ENCODE data around the gene SLC66A1. TPM values are rescaled to one million over a fixed set of nuclear protein-coding genes. Genes with fewer than 3 reads are reported as not detected.
A peak's percentile ranks its signal among the peaks of the same experiment; 100 is the strongest.

Gene SLC66A1
- total and polyA plus RNA-seq, 5 experiments from 2014 or later = 3.1 to 6.4 (median 4.3) TPM

DNA sequence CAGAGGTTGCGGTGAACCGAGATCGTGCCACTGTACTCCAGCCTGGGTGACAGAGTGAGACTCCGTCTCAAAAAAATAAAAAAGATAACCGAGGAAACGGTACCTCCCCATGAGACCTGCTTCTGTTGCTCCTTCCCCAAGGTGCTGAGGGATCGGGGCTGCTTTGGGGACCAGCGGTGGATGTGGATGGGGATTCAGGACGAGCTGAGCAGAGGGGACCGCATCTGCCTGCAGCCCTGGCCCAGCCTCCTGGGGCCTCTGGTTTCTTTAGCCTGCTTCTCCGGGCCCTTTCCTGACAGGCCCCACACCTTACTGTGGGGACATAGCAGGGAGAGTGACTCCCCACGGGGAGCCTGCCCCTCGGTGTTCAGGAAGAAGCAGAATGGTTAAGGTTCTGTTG is 17.1 kb downstream of the SLC66A1 start:
- Mint-ChIP-seq H3K36me3 (peaks cover 0 to 2% (median 0%) of the 10 kb centered on the region in 3 donors), H3K27me3 (no peaks in the 10 kb centered on the region), H3K27ac (peak overlapping the region in 2 of 10 donors; percentile 21 to 72), H3K4me1 (peaks cover 0 to 2% (median 1%) of the 10 kb centered on the region in 4 donors), H3K4me3 (no peak overlapping the region), H3K9me3 (no peaks in the 10 kb centered on the region)
- POLR2A ChIA-PET = no interaction called here
- no peak for DNase-seq
- no peak for ATAC-seq

DNA sequence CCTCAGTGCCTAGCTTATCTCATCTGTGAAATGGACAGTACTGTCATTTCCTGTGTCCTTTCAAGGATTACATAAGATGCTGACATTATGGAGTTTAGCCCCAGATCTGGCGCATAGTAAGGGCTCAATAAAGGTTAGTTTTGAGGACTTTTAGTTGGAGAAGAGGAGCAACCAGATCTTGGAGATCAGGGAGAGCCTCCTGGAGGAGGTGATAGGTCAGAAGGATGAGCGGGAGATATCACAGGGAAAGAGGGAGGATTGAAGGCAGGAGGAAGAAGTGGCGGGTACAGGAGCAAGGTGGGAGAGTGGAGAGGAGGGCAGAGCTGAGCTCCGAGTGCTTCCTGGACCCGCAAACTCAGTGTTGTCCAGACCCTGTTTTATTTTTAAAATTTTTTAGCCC is 17.5 kb downstream of the SLC66A1 start:
- Mint-ChIP-seq H3K9me3 (no peaks in the 10 kb centered on the region), H3K36me3 (no peaks in the 10 kb centered on the region), H3K4me3 (peak overlapping the region in 1 of 10 donors; percentile 8), H3K27ac (peak overlapping the region in 4 of 10 donors; percentile 3 to 92 (median 64)), H3K4me1 (peaks cover 0 to 2% (median 1%) of the 10 kb centered on the region in 4 donors), H3K27me3 (no peaks in the 10 kb centered on the region)
- no peak for ATAC-seq
- POLR2A ChIA-PET = no interaction called here
- DNase-seq = no peak

DNA sequence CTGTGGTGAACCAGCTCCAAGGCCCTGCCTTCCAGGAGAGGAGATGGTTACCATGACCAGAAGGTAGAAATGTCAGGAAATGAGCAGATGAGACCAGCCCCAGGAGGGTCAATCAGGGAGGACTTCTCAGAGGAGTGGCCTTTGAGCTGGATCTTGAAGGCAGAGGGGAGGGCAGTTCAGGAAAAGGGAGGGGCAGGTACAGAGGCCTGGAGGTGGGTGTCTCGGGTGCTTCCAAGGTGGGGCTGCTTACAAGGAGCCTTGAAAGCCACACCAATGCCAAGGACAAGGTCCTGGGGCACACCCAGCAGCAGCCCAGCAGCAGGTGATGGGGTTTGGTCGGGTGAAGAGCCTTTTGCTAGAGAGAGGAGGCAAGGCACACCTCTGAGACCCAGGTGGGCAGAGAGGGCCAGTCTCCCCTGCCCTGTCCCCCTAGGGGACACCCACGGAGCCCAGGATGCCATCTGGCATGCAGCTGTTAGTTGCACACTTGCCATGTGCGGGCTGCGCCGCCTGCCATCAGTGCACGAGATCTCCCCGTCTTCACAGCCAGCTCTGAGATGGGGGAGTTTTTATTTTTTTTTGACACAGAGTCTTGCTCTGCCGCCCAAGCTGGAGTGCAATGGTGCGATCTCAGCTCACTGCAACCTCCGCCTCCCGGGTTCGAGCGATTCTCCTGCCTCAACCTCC is 18.5 kb downstream of the SLC66A1 start:
- no peak for ATAC-seq
- peak overlapping the region in 3 of 10 donors; percentile 11 to 78 (median 72) for H3K27ac Mint-ChIP-seq
- peaks cover 0 to 2% (median 1%) of the 10 kb centered on the region in 4 donors for H3K4me1 Mint-ChIP-seq
- POLR2A ChIA-PET = interaction anchor here (0.6 kb wide), 1 partner anchor 28 kb away, joined by 4 read pairs; no protein-coding TSS in a partner anchor
- no peaks in the 10 kb centered on the region for H3K9me3 Mint-ChIP-seq
- H3K4me3 Mint-ChIP-seq = peak overlapping the region in 3 of 10 donors; percentile 10 to 51 (median 25)
- H3K36me3 Mint-ChIP-seq = no peaks in the 10 kb centered on the region
- no peaks in the 10 kb centered on the region for H3K27me3 Mint-ChIP-seq
- no peak for DNase-seq

DNA sequence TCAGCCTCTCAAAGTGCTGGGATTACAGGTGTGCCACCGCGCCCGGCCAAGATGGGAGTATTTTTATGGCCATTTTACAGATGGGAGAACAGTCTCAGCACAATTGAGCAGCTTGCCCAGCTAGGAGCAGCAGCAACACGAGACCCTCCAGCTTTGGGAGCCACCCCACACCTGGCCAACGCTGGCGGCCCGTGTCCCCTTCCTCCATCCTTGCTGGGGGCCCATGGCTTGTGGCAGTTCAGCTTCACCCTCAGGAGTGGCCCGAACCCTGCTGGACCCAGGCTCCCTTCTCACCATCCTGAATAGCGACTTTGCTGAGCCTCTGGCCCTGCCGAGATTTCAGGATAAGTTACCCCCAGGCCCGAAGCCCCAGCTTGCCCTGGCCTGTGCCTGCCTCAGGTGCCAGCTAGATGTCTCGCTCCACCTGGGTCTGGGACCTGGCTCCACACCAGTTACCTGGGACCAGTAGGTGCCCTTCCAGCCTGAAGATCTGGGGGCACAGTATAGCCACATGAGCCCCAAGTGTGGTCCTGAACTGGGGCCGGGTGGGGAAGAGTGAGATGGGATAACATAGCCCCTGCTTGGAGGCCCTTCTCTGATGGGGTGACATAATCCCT is 19.2 kb downstream of the SLC66A1 start:
- Mint-ChIP-seq H3K4me3 (peak overlapping the region in 1 of 10 donors; percentile 25), H3K9me3 (no peaks in the 10 kb centered on the region), H3K4me1 (peaks cover 0 to 2% (median 1%) of the 10 kb centered on the region in 4 donors), H3K27me3 (no peaks in the 10 kb centered on the region), H3K36me3 (no peaks in the 10 kb centered on the region), H3K27ac (peak overlapping the region in 3 of 10 donors; percentile 31 to 69 (median 64))
- no peak for DNase-seq
- POLR2A ChIA-PET = no interaction called here
- no peak for ATAC-seq

DNA sequence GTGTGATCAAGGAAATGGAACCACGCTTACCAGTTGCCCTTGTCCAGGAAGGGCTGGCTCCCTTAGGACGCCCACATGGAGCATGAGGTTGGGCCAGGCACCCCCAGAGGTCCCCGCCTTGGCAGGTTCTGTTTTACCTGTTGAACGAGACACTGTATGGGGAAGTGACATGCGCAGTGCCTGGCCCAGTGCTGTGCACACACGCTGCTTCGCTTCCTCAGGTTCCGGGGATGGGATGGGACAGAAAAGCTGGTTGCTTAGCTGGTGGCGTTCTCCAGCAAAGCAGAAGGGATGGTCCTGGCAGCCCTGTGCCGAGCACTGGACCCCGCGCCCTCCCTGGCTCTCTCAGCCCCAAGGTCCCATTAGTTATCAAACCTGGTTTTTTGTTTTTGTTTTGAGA is 20.7 kb downstream of the SLC66A1 start:
- DNase-seq (no peak), ATAC-seq (no peak)
- Mint-ChIP-seq H3K27me3 (no peaks in the 10 kb centered on the region), H3K9me3 (no peaks in the 10 kb centered on the region), H3K4me1 (peaks cover 0 to 2% (median 1%) of the 10 kb centered on the region in 4 donors), H3K4me3 (no peak overlapping the region), H3K27ac (peak overlapping the region in 1 of 10 donors; percentile 88), H3K36me3 (peaks cover 0 to 1% (median 0%) of the 10 kb centered on the region in 3 donors)
- POLR2A ChIA-PET = no interaction called here

DNA sequence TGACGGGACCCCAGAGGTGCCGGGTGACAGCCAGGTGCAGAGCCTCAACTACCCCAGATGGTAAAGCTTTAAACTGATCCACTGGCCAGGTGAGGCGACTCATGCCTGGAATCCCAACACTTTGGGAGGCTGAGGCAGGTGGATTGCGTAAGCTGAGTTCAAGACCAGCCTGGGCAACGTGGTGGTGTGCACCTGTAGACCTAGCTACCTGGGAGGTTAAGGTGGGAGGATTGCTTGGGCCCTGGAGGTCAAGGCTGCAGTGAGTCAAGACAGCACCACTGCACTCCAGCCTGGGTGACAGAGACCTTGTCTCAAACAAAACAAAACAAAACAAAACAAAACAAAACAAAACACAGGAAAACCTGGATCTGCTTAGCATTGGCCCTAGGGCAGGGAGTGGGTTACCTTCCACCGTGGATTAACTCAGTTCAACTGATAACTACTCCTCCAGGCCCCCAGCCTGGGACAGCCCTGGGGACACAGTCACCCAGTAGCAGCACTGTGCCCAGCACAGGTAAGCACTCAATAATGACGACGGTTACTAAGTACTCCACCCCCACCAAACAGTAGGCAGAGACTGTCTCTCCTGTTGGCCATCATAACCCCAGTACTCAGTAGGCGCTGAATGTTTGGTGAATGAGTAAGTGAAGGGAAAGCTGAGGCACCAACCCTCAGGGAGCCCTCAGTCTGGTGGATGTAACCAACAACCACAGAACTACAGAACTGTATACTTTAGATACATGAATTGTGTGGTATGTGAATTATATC is 21.6 kb downstream of the SLC66A1 start:
- Mint-ChIP-seq H3K36me3 (peaks cover 0 to 10% (median 0%) of the 10 kb centered on the region in 3 donors), H3K27me3 (no peaks in the 10 kb centered on the region), H3K4me1 (peaks cover 0 to 2% (median 1%) of the 10 kb centered on the region in 4 donors), H3K9me3 (no peaks in the 10 kb centered on the region), H3K4me3 (peak overlapping the region in 1 of 10 donors; percentile 10), H3K27ac (peak overlapping the region in 3 of 10 donors; percentile 39 to 74 (median 49))
- ATAC-seq (no peak), DNase-seq (no peak)
- POLR2A ChIA-PET = no interaction called here

DNA sequence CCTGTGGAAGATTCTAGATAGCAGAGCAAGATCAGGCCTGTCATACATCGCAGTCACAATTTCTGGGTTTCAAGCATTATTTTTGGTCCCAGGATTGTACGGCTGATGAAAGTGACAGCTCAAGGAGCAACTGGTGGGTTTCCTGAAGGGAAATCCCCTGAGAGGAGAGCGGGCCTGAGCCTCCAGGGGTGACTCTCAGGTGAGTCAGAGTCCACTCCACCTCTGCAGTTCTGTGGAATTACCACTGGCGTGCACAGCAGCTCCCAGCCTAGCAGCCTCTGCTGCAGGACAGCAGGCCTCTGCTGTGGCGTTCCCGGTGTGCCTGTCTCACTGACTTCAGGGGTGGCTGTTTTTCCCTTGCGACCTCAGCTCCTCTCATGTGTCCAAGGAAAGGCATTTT is 24.4 kb downstream of the SLC66A1 start:
- ATAC-seq = peak in 1 of 2 donors; percentile 6
- POLR2A ChIA-PET = interaction anchor here (1.5 kb wide), 1 partner anchor 24 kb away, joined by 3 read pairs; no protein-coding TSS in a partner anchor
- Mint-ChIP-seq H3K9me3 (no peaks in the 10 kb centered on the region), H3K4me3 (no peak overlapping the region), H3K27ac (peak overlapping the region in 3 of 10 donors; percentile 41 to 81 (median 80)), H3K4me1 (peaks cover 0 to 6% (median 1%) of the 10 kb centered on the region in 4 donors), H3K27me3 (no peaks in the 10 kb centered on the region), H3K36me3 (peaks cover 0 to 33% (median 4%) of the 10 kb centered on the region in 3 donors)
- no peak for DNase-seq

DNA sequence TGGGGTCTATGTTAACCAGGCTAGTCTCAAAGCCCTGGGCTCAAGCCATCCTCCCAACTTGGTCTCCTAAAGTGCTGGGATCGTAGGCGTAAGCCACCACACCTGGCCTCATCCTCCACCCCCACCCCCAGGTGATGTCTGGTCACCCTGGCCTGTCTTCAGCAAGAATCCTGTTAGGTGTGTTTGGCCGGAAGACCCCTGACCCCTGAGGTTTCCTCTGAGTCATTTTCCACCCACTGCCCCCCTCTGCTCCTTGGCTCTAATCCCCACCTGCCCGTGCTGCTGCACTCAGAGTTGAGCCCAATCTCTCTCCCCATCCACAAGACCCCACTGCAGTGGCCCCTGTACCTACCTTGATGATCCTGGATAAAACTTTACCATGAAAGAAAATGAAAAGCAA is 25.2 kb downstream of the SLC66A1 start:
- ATAC-seq = no peak
- peaks cover 0 to 38% (median 4%) of the 10 kb centered on the region in 3 donors for H3K36me3 Mint-ChIP-seq
- peak overlapping the region in 2 of 10 donors; percentile 81 to 90 for H3K27ac Mint-ChIP-seq

DNA sequence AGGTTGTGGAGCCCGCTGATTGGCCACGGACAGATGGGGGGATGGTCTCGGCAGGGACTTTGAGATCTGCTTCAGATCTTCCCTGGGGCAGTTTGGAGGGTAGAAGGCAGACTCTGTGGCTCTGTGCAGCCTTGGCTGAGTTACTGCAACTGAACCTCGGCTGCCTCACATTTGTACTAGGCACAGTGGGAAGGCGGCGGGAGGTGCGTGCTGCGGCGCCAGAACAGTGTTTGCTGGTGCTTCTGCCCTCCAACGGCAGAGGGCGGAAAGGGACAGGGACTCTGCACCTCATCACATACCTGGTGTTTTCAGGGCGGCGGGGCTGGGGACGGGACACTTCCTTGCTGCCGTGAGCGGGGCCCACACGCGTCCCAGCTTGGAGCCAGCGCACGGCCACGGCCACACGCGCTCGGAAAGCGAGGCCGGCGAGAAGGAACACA is 26.2 kb downstream of the SLC66A1 start:
- POLR2A ChIA-PET = no interaction called here
- Mint-ChIP-seq H3K9me3 (no peaks in the 10 kb centered on the region), H3K36me3 (peaks cover 0 to 45% (median 6%) of the 10 kb centered on the region in 3 donors), H3K4me3 (peak overlapping the region in 1 of 10 donors; percentile 18), H3K27ac (peak overlapping the region in 1 of 10 donors; percentile 75), H3K4me1 (peaks cover 0 to 9% (median 6%) of the 10 kb centered on the region in 4 donors), H3K27me3 (no peaks in the 10 kb centered on the region)
- DNase-seq (no peak), ATAC-seq (no peak)

More for the DNA sequence above, 25.2 kb downstream of the SLC66A1 start:
- no peaks in the 10 kb centered on the region for H3K27me3 Mint-ChIP-seq
- H3K4me3 Mint-ChIP-seq = peak overlapping the region in 1 of 10 donors; percentile 61
- POLR2A ChIA-PET = no interaction called here
- H3K4me1 Mint-ChIP-seq = peaks cover 0 to 7% (median 4%) of the 10 kb centered on the region in 4 donors
- no peak for DNase-seq
- H3K9me3 Mint-ChIP-seq = no peaks in the 10 kb centered on the region

DNA sequence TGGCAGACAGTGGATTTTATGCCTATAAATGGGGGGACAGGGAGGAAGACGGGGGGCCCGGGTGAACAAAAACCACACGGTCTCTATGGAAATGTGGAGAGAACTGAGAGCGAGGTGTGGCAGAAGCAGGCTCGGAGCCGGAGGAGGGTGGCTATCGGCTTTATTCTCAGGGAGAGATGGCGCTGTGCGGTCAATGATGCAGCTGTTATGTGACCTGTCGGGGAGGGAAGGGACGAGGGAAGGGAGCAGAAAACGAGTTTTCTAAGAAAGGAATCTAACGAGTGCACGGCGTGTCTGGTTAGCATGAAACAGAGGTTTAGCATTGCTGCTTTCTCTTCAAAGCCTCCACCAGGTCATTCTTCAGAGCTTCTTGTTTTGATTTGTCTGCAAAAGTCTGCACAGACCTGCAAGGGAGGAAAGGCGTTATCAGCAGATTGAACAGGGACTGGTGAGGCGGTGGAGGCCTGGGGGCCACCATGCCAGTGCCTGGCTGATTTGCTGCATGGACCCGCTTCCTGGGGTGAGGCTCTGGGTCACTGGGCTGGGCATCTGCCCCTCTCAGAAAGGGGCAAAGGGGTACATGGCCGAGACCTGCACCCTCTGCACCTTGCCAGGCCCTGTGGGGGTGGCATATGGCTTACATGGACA is 27.2 kb downstream of the SLC66A1 start:
- Mint-ChIP-seq H3K36me3 (peaks cover 0 to 52% (median 6%) of the 10 kb centered on the region in 3 donors), H3K4me1 (peaks cover 0 to 10% (median 6%) of the 10 kb centered on the region in 4 donors), H3K27ac (peak overlapping the region in 2 of 10 donors; percentile 13 to 40), H3K9me3 (no peaks in the 10 kb centered on the region), H3K27me3 (no peaks in the 10 kb centered on the region), H3K4me3 (no peak overlapping the region)
- DNase-seq = no peak
- POLR2A ChIA-PET = no interaction called here
- ATAC-seq = no peak

DNA sequence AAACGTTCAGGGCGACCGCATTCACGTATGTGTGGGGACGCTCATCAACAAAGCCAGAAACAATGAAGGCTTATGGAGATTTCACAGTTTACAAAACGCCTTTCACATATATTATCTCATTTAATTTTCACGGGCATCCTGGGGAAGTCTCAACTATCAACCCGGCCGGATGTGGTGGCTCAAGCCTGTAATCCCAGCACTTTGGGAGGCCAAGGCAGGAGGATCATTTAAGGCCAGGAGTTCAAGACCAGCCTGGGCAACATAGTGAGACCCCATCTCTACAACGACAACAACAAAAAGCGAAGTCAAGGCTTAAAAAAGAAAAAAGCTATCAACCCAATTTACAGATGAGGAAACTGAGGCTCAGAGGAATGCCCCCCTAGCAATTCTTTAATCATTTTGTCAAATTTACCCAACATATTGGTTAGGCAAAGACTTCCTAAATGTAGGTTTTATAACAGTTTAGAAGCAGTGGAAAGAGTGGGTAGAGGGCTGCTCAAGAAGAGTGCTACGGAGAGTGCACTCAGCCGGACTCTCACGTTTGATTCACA is 28.3 kb downstream of the SLC66A1 start:
- no peaks in the 10 kb centered on the region for H3K9me3 Mint-ChIP-seq
- no peak overlapping the region for H3K4me3 Mint-ChIP-seq
- peak overlapping the region in 4 of 10 donors; percentile 40 to 84 (median 60) for H3K27ac Mint-ChIP-seq
- DNase-seq (no peak), ATAC-seq (no peak)
- H3K4me1 Mint-ChIP-seq = peaks cover 0 to 12% (median 6%) of the 10 kb centered on the region in 4 donors
- peaks cover 0 to 61% (median 6%) of the 10 kb centered on the region in 3 donors for H3K36me3 Mint-ChIP-seq
- POLR2A ChIA-PET = no interaction called here
- no peaks in the 10 kb centered on the region for H3K27me3 Mint-ChIP-seq
